ENCODE measurements around the gene C7orf25. TPM values are rescaled to one million over a fixed set of nuclear protein-coding genes. Genes with fewer than 3 reads are reported as not detected.

Gene C7orf25
- 2.7 TPM for total RNA-seq

DNA sequence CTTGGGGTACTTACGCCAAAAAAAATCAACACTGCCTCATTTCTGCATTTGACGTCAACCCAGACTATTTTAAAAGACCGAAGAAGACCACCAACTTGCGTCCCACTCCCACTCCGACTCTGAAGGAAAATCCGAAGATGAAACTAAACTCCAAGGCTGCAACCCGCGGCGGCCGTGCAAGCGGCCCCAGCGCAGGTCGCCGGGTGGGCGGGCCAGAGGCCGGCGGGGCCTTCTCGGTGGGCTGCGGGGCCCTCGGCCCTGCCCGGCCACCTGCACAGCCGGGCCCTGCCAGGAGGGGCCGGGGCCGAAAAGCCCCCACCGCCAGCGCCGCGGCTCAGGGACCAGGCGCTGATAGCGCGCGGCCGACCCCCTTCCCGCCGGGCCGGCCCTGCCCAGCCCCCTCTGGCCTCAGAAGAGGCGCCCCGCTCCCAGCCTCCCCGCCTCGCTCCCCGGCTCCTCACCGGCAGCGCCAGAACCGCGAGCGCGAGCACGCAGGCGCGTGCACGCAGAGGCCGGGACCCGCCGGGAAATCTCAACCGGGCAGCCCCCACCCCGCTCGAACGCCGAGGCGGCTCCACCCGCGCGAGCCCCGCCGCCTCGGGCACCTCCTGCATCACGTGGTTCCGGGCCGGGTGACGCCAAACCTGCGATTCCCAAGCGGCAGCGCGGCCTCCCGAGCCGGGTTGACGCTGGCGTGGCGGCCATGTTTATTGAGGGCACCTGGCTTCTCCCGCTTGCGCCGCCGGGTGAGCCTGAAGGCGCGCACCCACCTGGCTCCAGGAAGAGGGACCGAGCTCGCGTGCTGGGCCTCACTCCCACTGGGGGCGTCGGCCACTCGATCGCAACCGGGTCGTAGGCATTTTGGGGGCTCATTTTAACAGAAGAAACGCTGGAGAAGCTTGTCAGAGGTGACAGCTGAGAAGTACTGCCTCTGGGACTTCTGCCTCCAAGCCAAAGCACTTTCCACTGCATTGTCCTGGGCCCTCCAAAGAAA lies at the start of gene C7orf25:
Gene C7orf25, minus strand, starts transcription at position 617 of the 994 bp plus-strand sequence. CDS start 1,170 bp downstream, outside the sequence.
- DNase-seq (ENCODE audit: low read depth in 2 of 3, low spot score in 2 of 3) = peak; percentile 86 to 94 (median 94)

DNA sequence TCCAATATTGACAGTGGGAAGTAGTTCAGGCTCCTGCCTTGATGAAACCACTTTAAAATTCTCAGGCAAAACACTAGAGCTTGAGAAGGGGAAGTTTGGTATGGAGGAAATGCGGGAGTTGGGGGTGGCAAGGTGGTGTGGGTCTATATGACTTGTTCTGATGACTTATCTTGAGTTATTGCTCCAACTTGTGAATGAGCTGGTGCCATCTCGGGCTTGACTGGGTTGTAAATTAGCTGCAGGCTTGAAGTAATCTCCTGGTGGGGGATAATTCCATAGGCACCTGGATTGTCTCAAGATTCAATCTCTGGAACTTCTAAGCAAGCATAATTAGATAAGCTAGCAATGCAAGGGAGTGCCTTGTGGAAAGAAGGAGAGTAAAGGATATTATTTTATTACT lies 49.3 kb upstream of the C7orf25 start:
- peak in 1 of 3 donors; percentile 23 for DNase-seq (ENCODE audit: low read depth in 2 of 3, low spot score in 2 of 3)

DNA sequence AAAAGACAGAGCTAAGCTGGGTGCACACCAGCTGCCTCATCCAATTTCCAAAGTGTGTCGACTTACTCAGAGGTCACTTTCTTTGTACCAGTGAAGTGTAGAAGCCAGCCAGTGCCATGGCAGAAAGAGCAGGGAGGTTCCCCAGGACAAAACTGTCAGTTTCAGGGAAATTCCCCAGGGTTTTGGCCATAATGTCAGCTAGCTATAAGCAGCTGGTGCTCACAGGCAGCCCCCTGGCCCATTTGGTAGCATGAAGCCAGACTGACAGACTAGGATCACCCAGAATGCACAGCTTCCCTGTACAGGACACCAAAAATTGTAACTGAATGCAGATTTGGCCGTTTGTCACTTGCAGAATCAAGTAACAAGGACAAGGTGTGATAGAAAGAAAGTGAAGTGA lies 48.9 kb upstream of the C7orf25 start:
- no peak for DNase-seq (ENCODE audit: low read depth in 2 of 3, low spot score in 2 of 3)

- no peak for DNase-seq (ENCODE audit: low read depth in 2 of 3, low spot score in 2 of 3)
Observed at GRCh38 chr7:42959549-42959948, 47.7 kb upstream of the C7orf25 start.

DNA sequence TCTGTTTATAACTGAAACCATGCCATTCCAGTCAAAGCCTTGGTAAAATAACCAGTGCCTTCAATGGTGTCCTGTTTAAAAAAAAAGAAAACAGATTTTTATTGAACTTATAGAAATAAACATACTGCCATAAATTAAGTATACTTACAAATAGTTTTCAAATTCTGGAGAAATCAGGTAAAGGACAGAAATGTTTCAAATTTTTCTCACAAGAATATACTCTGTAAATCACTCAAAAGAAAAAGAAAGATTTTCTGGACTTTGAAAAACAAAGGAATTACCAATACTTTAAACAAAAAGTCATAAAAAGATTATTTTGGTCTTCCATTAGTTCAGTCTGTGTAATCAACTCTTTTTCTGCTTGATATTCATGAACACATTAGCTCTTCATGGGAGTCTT lies 44.2 kb upstream of the C7orf25 start:
- no peak for DNase-seq (ENCODE audit: low read depth in 2 of 3, low spot score in 2 of 3)

- DNase-seq (ENCODE audit: low read depth in 2 of 3, low spot score in 2 of 3) = no peak
Observed at GRCh38 chr7:42953994-42954393, 42.1 kb upstream of the C7orf25 start.

GRCh38 chr7:42952328-42952727 lies 40.5 kb upstream of the C7orf25 start:
- DNase-seq (ENCODE audit: low read depth in 2 of 3, low spot score in 2 of 3) = no peak

GRCh38 chr7:42950417-42950816 lies 38.5 kb upstream of the C7orf25 start:
- DNase-seq (ENCODE audit: low read depth in 2 of 3, low spot score in 2 of 3) = no peak

DNA sequence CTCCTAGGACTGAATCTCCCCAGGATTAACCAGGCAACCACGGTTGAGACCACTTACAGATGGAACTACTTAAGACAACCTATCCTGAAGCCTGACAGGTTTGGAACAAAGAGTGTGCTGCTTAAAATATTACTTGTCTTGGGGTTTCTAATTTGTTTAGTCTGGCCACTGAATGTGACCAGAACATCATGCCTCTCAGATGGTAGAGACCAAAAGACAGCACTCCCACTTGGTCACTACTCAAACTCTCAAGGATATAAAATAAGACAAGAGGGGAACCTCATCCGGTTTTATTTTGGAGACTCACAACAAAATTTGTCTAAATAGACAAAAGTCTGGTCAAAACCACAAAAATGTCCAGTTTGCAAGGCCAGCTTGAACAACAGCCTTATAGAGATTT lies 35.7 kb upstream of the C7orf25 start:
- DNase-seq (ENCODE audit: low read depth in 2 of 3, low spot score in 2 of 3) = no peak

GRCh38 chr7:42946627-42946950 lies 34.7 kb upstream of the C7orf25 start:
- DNase-seq (ENCODE audit: low read depth in 2 of 3, low spot score in 2 of 3) = no peak

- peak in 1 of 3 donors; percentile 28 for DNase-seq (ENCODE audit: low read depth in 2 of 3, low spot score in 2 of 3)
Observed at GRCh38 chr7:42945821-42946626, 34.2 kb upstream of the C7orf25 start.

GRCh38 chr7:42940985-42941847 lies 29.3 kb upstream of the C7orf25 start:
- DNase-seq (ENCODE audit: low read depth in 2 of 3, low spot score in 2 of 3) = peak; percentile 31 to 82 (median 62)

DNA sequence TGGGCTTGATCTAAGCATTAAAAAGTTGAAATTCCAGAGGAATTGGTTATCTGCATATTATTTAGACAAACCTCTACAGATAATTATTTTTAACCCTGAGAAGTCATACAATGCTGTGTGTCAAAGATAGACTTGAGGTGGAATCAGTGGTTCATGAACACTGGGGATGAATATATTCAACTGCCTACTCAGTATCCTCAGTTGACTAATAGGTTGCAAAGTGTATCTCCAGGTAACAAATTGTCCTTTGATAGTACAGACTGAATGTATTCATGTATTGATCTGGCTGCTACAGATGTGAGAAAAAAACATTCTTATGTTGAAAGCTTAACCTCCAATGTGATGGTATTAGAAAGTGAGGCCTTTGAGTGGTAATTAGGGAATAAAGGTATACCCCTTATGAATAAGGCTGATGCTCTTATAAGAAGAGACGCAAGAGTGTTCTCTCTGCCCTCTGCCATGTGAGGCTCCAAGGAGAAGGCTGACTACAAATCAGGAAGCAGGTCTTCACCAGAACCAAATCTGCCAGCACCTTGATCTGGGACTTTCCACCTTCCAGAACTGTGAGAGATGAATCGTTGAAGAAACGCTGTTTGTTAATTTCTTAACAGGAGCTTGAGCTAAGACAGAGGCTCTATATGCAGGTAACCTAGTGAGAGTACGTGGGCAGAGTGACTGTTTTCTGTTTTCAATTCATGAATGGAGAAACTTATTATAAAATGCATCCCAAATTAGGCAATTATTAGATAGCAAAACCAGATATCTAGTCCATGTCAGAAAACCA lies 27.8 kb upstream of the C7orf25 start:
- DNase-seq (ENCODE audit: low read depth in 2 of 3, low spot score in 2 of 3) = no peak

GRCh38 chr7:42935861-42936260 lies 24.0 kb upstream of the C7orf25 start:
- no peak for DNase-seq (ENCODE audit: low read depth in 2 of 3, low spot score in 2 of 3)

DNA sequence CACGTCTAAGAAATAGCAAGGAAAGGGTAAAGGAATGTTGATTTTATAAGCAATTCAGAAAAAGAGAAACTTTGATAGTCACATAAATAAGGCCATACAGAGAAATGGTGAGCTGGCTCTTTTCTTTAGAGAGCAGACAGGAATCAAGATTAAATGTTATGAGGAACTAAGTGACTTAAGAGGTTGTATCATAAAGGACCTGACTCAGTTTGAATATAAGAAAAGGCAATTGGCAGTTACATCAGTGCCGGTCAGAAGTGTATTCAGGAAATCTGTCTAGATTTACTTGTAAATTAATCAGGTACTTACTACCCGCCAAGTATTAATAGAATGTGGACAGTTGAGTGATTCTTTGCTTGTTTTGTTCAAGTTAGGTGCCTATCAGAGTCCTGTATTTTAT lies 22.4 kb upstream of the C7orf25 start:
- DNase-seq (ENCODE audit: low read depth in 2 of 3, low spot score in 2 of 3) = no peak

DNA sequence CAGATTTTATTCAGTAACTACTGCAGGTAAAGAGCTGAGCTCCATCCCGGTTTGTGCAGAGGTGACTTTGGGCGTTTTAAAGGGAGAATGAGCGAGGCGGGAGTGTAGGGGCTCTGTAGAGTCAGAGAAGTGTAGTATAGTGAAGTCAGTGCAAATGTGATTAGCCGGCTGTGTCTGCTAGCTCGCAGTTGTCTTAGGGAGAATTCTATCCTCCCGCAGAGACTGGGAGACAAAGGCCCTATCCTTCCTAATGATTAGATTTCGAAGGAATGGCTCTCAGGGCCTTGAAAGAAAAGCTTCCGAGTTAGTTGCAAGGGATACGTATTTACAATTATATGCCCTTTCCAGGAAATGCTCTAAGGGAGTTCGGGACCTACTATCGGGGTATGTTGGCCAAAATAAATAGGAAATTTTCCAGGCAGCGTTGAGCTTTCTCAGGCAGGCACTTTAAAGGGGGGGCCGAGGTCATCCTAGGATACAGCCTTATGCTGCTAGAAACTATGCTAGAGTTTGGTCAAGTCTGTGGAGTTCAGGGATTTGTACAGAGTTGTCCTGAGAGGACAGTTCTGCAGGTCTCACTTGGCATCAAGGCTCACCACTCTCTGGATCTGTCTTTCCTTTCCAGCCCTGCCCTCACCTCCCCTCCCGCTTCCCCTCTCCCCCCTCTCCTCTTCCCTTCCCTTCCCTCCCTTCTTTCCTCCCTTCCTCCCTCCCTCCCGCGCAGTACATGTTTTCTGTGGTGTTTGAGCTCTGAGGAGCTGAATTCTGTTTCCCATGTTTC lies 21.1 kb upstream of the C7orf25 start:
- no peak for DNase-seq (ENCODE audit: low read depth in 2 of 3, low spot score in 2 of 3)

- peak; percentile 85 to 99 (median 96) for DNase-seq (ENCODE audit: low read depth in 2 of 3, low spot score in 2 of 3)
Observed at GRCh38 chr7:42931834-42932651, 20.2 kb upstream of the C7orf25 start, which contains the start of the genes MRPL32 and PSMA2. TSS of gene MRPL32 (plus strand) at chr7:42932376. CDS start at chr7:42932387, 11 bp downstream. TSS of gene PSMA2 (minus strand) at chr7:42932174. CDS start at chr7:42932158, 16 bp downstream.

GRCh38 chr7:42931447-42931833 lies 19.6 kb upstream of the C7orf25 start:
- DNase-seq (ENCODE audit: low read depth in 2 of 3, low spot score in 2 of 3) = peak in 1 of 3 donors; percentile 50
